Measurements from ENCODE around the gene NPAS3. TPM values are rescaled to one million over a fixed set of nuclear protein-coding genes. Genes with fewer than 3 reads are reported as not detected.

NPAS3 gene
- total RNA-seq, 1 experiment from 2014 or later = not detected

- no peaks in the 10 kb centered on the region for H3K4me1 ChIP-seq (ENCODE audit: control insufficient read depth in 1 of 2, insufficient read depth in 2 of 2, low read length in 2 of 2)
- CTCF ChIA-PET = no interaction called here
- no peaks in the 10 kb centered on the region for H3K79me2 ChIP-seq (ENCODE audit: insufficient read depth, low read length)
- intact Hi-C loops (cut with micrococcal nuclease) = no loop called here
- ATAC-seq = no peak
- no peak overlapping the region for H3K4me2 ChIP-seq (ENCODE audit: low read length)
- no peak overlapping the region for H3K4me3 ChIP-seq (replicated peaks in 1 of 2; ENCODE audit: low read depth in 1 of 2, low read length in 2 of 2)
- POLR2A ChIA-PET = no interaction called here
- H3K9me3 ChIP-seq (ENCODE audit: control insufficient read depth in 1 of 2, insufficient read depth in 1 of 2, low read depth in 1 of 2, low read length in 2 of 2) = no peaks in the 10 kb centered on the region
- H4K20me1 ChIP-seq (ENCODE audit: insufficient read depth) = no peaks in the 10 kb centered on the region
- no peak for TF ChIP-seq MAX (IDR thresholded peaks at IDR 0.05)
- TF ChIP-seq JUND (IDR thresholded peaks at IDR 0.05) = no peak
- no peak for TF ChIP-seq SRF (IDR thresholded peaks at IDR 0.05; ENCODE audit: low read depth)
- no peak for TF ChIP-seq ZBTB33 (IDR thresholded peaks at IDR 0.05; ENCODE audit: extremely low read depth, insufficient replicate concordance, low read length)
- no peak for TF ChIP-seq POLR2AphosphoS5 (IDR thresholded peaks at IDR 0.05; ENCODE audit: low read depth, low read length)
- no peak for TF ChIP-seq POLR2A (IDR thresholded peaks at IDR 0.05; ENCODE audit: borderline replicate concordance, extremely low read depth, insufficient read depth, insufficient read length)
- TF ChIP-seq EZH2 (IDR thresholded peaks at IDR 0.05) = no peak
- TF ChIP-seq SIN3A (IDR thresholded peaks at IDR 0.05; ENCODE audit: low read depth) = no peak
- TF ChIP-seq TCF7L2 (IDR thresholded peaks at IDR 0.05; ENCODE audit: borderline replicate concordance, extremely low read depth, insufficient read depth, insufficient read length) = no peak
- TF ChIP-seq FOSL1 (IDR thresholded peaks at IDR 0.05; ENCODE audit: low read depth) = no peak
- TF ChIP-seq SP1 (IDR thresholded peaks at IDR 0.05; ENCODE audit: low read depth) = no peak
- no peak for TF ChIP-seq YY1 (IDR thresholded peaks at IDR 0.05; ENCODE audit: extremely low read depth, insufficient replicate concordance, low read depth, low read length)
- TF ChIP-seq ZFX (IDR thresholded peaks at IDR 0.05) = no peak
- TF ChIP-seq REST (IDR thresholded peaks at IDR 0.05; ENCODE audit: low read depth) = no peak
- no peaks in the 10 kb centered on the region for H3K27me3 ChIP-seq (ENCODE audit: insufficient read depth, low read length)
- no peak for DNase-seq (ENCODE audit: low read depth, low spot score)
- no peak overlapping the region for H2AFZ ChIP-seq (ENCODE audit: low read depth, low read length, poor library complexity, severe bottlenecking)
- RAD21 ChIA-PET (ENCODE audit: low non-redundant PET in 1 of 2, low total read pairs in 2 of 2, uncharacterized antibody in 2 of 2, unreplicated experiment in 2 of 2) = no interaction called here
- H3K27ac ChIP-seq (ENCODE audit: low read depth, low read length) = no peak overlapping the region
- no TSS peak for BruUV-seq (replicated peaks)
- no peak overlapping the region for H3K9ac ChIP-seq (ENCODE audit: low read length)
- no peaks in the 10 kb centered on the region for H3K9me2 ChIP-seq (ENCODE audit: insufficient read depth)
- no peaks in the 10 kb centered on the region for H3K36me3 ChIP-seq (ENCODE audit: control insufficient read depth in 1 of 2, insufficient read depth in 2 of 2, low read length in 2 of 2)
Observed at GRCh38 chr14:33030386-33030785, 91.7 kb downstream of the NPAS3 start.
